HTR-8/SVneo (cell line): ENCODE results near the gene HTRA3.

Experiments used
- DNase-seq: peaks from one replicate; pipeline ENCODE4 v3.0.0; 2011; ENCODE audit warnings: low spot score, mixed read lengths; ENCODE audit not compliant: insufficient read length
- FAIRE-seq: peaks from 2 replicates; lab custom pipeline; 2011; peaks lifted over from hg19 to GRCh38; lab: Jason Lieb, UNC

The HTRA3 gene

GRCh38 chr4:8319731-8320385 lies 50.3 kb downstream of the HTRA3 start:
- FAIRE-seq (no peak), DNase-seq (no peak)

GRCh38 chr4:8320386-8320750 lies 50.8 kb downstream of the HTRA3 start:
- FAIRE-seq (no peak), DNase-seq (no peak)

GRCh38 chr4:8321220-8321619 lies 51.7 kb downstream of the HTRA3 start:
- no peak for DNase-seq
- FAIRE-seq, result peak; percentile 98

- FAIRE-seq, result no peak
- DNase-seq, result no peak
Measured at GRCh38 chr4:8321771-8322170, 52.2 kb downstream of the HTRA3 start.

- DNase-seq (no peak), FAIRE-seq (no peak)
Measured at GRCh38 chr4:8322794-8323704, 53.5 kb downstream of the HTRA3 start.

- DNase-seq (no peak), FAIRE-seq (no peak)
Measured at GRCh38 chr4:8323947-8324555, 54.5 kb downstream of the HTRA3 start.

GRCh38 chr4:8324640-8325239 lies 55.2 kb downstream of the HTRA3 start:
- no peak for FAIRE-seq
- DNase-seq, result no peak

GRCh38 chr4:8325291-8325973 lies 55.9 kb downstream of the HTRA3 start:
- FAIRE-seq, result no peak
- DNase-seq, result no peak

GRCh38 chr4:8326206-8326605 lies 56.7 kb downstream of the HTRA3 start:
- DNase-seq (no peak), FAIRE-seq (no peak)

GRCh38 chr4:8328456-8328855 lies 58.9 kb downstream of the HTRA3 start:
- FAIRE-seq (no peak), DNase-seq (no peak)

GRCh38 chr4:8328866-8329559 lies 59.5 kb downstream of the HTRA3 start:
- no peak for DNase-seq
- no peak for FAIRE-seq

- FAIRE-seq (no peak), DNase-seq (no peak)
Measured at GRCh38 chr4:8329560-8329858, 60.0 kb downstream of the HTRA3 start.

GRCh38 chr4:8329859-8330761 lies 60.6 kb downstream of the HTRA3 start:
- no peak for FAIRE-seq

GRCh38 chr4:8330821-8331574 lies 61.4 kb downstream of the HTRA3 start:
- FAIRE-seq (no peak), DNase-seq (no peak)

More at GRCh38 chr4:8329859-8330761, 60.6 kb downstream of the HTRA3 start:
- DNase-seq, result no peak

- FAIRE-seq, result no peak
- DNase-seq, result no peak
Measured at GRCh38 chr4:8331575-8331955, 62.0 kb downstream of the HTRA3 start.

GRCh38 chr4:8332038-8332857 lies 62.7 kb downstream of the HTRA3 start:
- FAIRE-seq (no peak), DNase-seq (no peak)

GRCh38 chr4:8332891-8333331 lies 63.4 kb downstream of the HTRA3 start:
- DNase-seq (no peak), FAIRE-seq (no peak)
